HEK293T (cell line): Measurements from ENCODE around the gene CDH15.

Source experiments
- CTBP1 ChIP-seq: fragments of 450-650 bp; IDR thresholded peaks from 2 replicates; pipeline ENCODE4 v1.6.1; 2016; ENCODE audit warnings: borderline replicate concordance
- FOXM1 ChIP-seq: fragments of 450-650 bp; IDR thresholded peaks from 2 replicates; pipeline ENCODE4 v1.6.1; 2017; ENCODE audit warnings: mild to moderate bottlenecking, borderline replicate concordance
- L3MBTL2 ChIP-seq: fragments of 450-650 bp; conservative IDR thresholded peaks from 2 replicates; pipeline ENCODE4 v1.6.1; 2016; ENCODE audit warnings: mild to moderate bottlenecking

DNA sequence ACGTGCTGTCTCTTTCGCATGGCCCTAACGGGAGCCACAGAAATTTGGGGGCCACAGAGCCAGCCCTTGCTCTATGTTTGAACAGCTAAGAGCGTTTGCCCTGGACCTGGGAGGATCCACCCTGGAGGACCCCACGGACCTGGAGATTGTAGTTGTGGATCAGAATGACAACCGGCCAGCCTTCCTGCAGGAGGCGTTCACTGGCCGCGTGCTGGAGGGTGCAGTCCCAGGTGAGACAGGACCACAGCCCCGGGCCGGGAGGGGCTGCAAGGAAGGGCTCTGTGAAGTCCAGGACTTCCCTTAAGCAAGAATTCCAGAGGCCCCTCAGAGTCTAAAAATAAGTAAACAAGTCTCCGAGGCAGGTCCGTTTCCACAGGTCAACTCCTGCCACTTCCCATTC lies 11.9 kb downstream of the CDH15 start:
- TF ChIP-seq L3MBTL2 (no peak), FOXM1 (no peak), CTBP1 (no peak)
